BLaER1 treated with 17β-estradiol and CSF1 and Interleukin-3, amounts not matched to agents 10 nM and 100 nM (cell line): ENCODE measurements around the gene SARNP.

Experiments used
- H3K27ac ChIP-seq, 11 experiments: shearing (Covaris generic); formaldehyde crosslinking; 2 replicates each; pipeline ENCODE4 v1.8.1; 2022
- H3K27me3 ChIP-seq, 11 experiments: shearing (Covaris generic); formaldehyde crosslinking; 2 replicates each; pipeline ENCODE4 v1.8.1; 2022
- H3K36me3 ChIP-seq, 11 experiments: shearing (Covaris generic); formaldehyde crosslinking; 2 replicates each; pipeline ENCODE4 v1.8.1; 2022
- H3K4me1 ChIP-seq, 10 experiments: shearing (Covaris generic); formaldehyde crosslinking; 2 replicates each; pipeline ENCODE4 v1.8.1; 2022
- H3K4me2 ChIP-seq, 11 experiments: shearing (Covaris generic); formaldehyde crosslinking; 2 replicates each; pipeline ENCODE4 v1.8.1; 2022
- H3K4me3 ChIP-seq, 10 experiments: shearing (Covaris generic); formaldehyde crosslinking; 2 replicates each; pipeline ENCODE4 v1.8.1; 2022
- H3K9ac ChIP-seq, 11 experiments: shearing (Covaris generic); formaldehyde crosslinking; 2 replicates each; pipeline ENCODE4 v1.8.1; 2022
- H3K9me3 ChIP-seq, 11 experiments: shearing (Covaris generic); formaldehyde crosslinking; replicated peaks in 1 of 11; 2 replicates each; pipeline ENCODE4 v1.8.1; 2022
- H4K20me1 ChIP-seq, 11 experiments: shearing (Covaris generic); formaldehyde crosslinking; 2 replicates each; pipeline ENCODE4 v1.8.1; 2022
- Cebpa-rat ChIP-seq, 11 experiments: shearing (Covaris generic); IDR thresholded peaks; 2 replicates each; pipeline ENCODE4 v1.8.1; 2022

Gene SARNP

DNA sequence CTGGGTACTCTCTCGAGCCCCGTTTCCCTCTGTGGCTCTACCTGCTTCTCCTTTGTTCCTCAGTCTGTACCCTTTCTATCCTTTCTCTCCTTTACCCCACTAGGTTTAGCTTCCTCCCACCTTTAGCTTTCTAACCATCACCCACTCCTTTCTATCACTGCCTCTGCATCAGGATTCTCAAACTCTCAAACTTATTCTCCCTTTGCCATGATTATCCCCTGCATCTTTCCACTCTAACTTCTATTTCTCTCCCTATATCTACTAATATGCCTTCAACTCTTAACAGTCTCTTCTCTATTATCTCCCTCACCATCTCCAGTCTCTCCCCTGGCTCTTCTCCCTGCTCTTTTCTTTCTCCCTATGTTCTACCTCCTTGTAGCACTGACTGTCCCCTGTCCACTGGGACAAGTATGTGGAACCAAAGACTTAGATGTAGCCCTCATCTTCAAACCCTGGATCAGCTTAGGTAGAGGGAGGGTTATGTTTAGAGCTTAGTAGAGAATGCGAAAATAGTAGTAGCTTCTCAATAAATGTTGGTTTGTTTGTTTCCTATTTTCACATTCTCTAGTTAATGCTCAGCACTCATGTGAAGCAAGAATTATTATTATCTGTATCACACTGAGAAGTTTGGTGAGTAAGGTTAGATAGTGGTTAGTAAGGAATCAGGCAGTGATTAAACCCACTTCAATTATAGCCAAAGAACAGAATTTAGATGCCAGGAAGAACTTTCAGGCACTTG is 71.2 kb downstream of the SARNP start:
- H3K4me3 ChIP-seq, result peak overlapping the region in 5 of 10 experiments; percentile 82 to 94 (median 86); a peak in 10 of 20 replicates
- peak overlapping the region in 8 of 11 experiments; percentile 48 to 87 (median 66); a peak in 15 of 22 replicates for H3K9ac ChIP-seq
- peaks cover 0 to 50% (median 40%) of the 10 kb centered on the region in 11 experiments; a peak in 16 of 22 replicates for H4K20me1 ChIP-seq
- H3K9me3 ChIP-seq, result no peaks in the 10 kb centered on the region
- H3K27me3 ChIP-seq, result no peaks in the 10 kb centered on the region
- peaks cover 16 to 47% (median 44%) of the 10 kb centered on the region in 11 experiments for H3K36me3 ChIP-seq
- no peak for TF ChIP-seq Cebpa-rat (IDR thresholded peaks at IDR 0.05)
- peak overlapping the region; percentile 1 to 100 (median 97); a peak in 20 of 22 replicates for H3K4me2 ChIP-seq
- H3K4me1 ChIP-seq, result peaks cover 37 to 53% (median 45%) of the 10 kb centered on the region in 10 experiments
- H3K27ac ChIP-seq, result peak overlapping the region in 8 of 11 experiments; percentile 30 to 64 (median 55); a peak in 11 of 22 replicates

DNA sequence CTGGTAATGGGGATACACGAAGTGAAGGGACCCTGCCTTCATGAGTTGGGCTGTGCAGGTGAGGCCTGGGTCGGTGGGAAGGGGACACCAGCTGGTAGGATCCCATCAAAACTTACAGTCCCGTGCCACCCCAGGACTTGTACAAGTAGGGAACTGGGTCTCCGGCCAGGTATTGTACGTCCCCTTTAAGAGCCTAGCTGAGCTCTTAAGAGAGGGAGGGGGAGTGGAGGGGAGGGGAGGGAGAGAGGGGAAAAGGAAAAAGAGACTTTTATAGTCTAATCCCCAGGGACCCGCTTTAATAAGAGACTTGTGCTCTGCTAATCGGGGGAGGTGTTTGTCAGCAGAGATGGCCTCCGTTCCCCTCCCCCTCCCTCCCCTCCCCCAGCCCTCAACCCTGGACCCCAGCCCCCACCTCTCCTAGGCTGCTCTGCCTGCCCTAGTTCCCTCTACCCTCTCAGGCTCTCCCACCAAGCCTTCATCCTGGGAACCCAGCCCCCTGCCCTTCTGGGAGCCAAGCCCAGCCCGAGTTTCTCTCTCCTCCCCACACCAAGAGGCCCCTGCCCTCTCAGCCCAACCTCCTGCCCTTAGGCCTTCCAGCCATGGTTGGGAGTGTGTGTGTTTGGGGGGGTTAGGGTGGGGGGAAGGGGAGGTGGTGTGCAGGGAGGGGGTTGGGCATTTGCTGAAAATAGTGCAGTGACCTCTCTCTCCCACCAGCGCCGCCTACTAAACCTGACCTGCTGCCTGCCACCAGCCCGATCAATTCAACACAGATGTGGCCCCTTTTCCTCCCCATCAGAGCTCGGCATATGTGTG is 72.0 kb downstream of the SARNP start:
- Histone ChIP-seq H3K9me3 (no peaks in the 10 kb centered on the region), H3K4me1 (peaks cover 42 to 54% (median 45%) of the 10 kb centered on the region in 10 experiments), H3K36me3 (peaks cover 11 to 39% (median 36%) of the 10 kb centered on the region in 11 experiments), H4K20me1 (peaks cover 0 to 49% (median 39%) of the 10 kb centered on the region in 11 experiments; a peak in 16 of 22 replicates), H3K4me3 (peak overlapping the region in 9 of 10 experiments; percentile 62 to 94 (median 85); a peak in 18 of 20 replicates), H3K27ac (peak overlapping the region in 9 of 11 experiments; percentile 9 to 81 (median 75); a peak in 15 of 22 replicates), H3K27me3 (no peaks in the 10 kb centered on the region), H3K9ac (peak overlapping the region in 10 of 11 experiments; percentile 72 to 88 (median 83); a peak in 20 of 22 replicates), H3K4me2 (peak overlapping the region; percentile 94 to 100 (median 99))
- no peak for TF ChIP-seq Cebpa-rat (IDR thresholded peaks at IDR 0.05)

DNA sequence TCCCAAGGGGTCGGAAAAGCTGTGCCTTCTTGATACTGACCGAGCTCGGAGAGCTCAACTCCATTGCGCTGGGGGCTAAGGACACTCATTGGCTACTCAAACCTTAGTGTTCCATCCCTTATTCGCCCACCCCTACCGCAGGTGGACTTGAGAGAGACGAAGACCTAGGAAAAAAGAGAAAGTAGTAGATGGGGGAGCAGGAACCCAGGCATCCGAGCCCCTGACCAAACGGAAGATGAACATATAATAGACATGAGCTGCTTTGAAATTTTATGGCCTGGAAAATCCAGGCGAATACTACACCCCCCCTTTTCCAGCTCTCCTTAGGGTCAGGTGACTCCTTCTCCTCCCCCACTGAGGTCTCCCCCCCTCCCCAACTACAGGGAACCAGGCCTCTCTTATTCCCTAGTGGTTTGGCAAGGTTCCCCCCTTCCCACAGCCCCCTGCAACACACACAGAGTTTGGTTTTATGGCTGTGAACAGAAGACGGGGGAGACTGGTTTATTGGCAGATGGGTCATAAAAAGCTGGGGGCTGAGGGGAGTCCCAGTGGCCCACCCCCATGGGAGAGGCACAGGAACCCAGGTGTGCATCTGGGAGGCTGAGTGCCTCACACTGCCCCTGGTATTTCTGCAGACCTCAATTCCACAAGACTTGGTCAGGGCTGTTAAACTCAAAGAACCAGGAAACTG is 73.0 kb downstream of the SARNP start:
- Histone ChIP-seq H3K27ac (peak overlapping the region in 10 of 11 experiments; percentile 5 to 81 (median 76); a peak in 19 of 22 replicates), H3K9me3 (no peaks in the 10 kb centered on the region), H3K36me3 (peaks cover 3 to 28% (median 26%) of the 10 kb centered on the region in 11 experiments; a peak in 21 of 22 replicates), H3K4me3 (peak overlapping the region; percentile 62 to 94 (median 84)), H3K27me3 (no peaks in the 10 kb centered on the region), H3K9ac (peak overlapping the region; percentile 72 to 88 (median 82)), H3K4me1 (peaks cover 42 to 54% (median 45%) of the 10 kb centered on the region in 10 experiments), H3K4me2 (peak overlapping the region; percentile 94 to 100 (median 99)), H4K20me1 (peaks cover 0 to 49% (median 38%) of the 10 kb centered on the region in 11 experiments; a peak in 16 of 22 replicates)
- no peak for TF ChIP-seq Cebpa-rat (IDR thresholded peaks at IDR 0.05)

DNA sequence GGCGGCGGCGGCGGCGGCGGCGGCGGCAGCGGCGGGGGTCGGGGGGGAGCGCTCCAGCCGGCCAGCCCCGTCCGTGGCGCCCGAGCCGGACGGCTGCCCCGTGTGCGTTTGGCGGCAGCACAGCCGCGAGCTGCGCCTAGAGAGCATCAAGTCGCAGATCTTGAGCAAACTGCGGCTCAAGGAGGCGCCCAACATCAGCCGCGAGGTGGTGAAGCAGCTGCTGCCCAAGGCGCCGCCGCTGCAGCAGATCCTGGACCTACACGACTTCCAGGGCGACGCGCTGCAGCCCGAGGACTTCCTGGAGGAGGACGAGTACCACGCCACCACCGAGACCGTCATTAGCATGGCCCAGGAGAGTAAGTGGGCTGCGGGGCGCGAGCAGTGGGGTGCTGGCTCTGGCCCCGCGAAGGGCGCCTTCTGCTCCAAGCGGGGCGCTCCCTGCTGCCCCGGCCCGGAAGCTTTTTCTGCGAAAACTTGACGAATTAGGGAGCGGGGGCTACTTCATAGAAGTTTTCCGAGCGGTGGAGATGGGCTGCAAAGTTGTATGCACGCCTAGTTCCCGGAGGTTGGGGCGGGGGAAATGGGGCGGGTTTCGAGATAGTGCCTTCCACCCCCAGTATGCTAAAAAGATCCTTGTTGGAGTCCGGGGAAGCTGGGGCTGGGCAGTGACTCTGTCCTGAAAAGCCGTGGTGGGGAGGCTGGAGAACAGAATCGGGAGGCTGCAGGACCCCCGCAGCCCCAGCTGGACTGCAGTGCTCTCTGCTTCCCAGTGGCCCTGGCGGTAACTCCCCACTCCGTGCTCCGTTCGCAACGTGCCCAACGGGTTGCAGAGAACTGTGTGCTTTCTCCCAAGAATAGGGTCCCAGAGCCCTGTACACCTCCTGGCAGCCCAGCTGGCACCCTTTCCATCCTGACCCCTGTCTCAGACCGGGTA is 73.9 kb downstream of the SARNP start:
- Histone ChIP-seq H4K20me1 (peaks cover 0 to 42% (median 33%) of the 10 kb centered on the region in 11 experiments; a peak in 16 of 22 replicates), H3K4me1 (peaks cover 41 to 54% (median 45%) of the 10 kb centered on the region in 10 experiments), H3K27ac (peak overlapping the region in 10 of 11 experiments; percentile 43 to 81 (median 76); a peak in 19 of 22 replicates), H3K4me2 (peak overlapping the region; percentile 94 to 100 (median 99)), H3K9me3 (no peaks in the 10 kb centered on the region), H3K9ac (peak overlapping the region; percentile 72 to 88 (median 82)), H3K4me3 (peak overlapping the region; percentile 62 to 94 (median 84)), H3K36me3 (peaks cover 0 to 20% (median 18%) of the 10 kb centered on the region in 11 experiments; a peak in 19 of 22 replicates), H3K27me3 (no peaks in the 10 kb centered on the region)
- TF ChIP-seq Cebpa-rat (IDR thresholded peaks at IDR 0.05), result no peak

DNA sequence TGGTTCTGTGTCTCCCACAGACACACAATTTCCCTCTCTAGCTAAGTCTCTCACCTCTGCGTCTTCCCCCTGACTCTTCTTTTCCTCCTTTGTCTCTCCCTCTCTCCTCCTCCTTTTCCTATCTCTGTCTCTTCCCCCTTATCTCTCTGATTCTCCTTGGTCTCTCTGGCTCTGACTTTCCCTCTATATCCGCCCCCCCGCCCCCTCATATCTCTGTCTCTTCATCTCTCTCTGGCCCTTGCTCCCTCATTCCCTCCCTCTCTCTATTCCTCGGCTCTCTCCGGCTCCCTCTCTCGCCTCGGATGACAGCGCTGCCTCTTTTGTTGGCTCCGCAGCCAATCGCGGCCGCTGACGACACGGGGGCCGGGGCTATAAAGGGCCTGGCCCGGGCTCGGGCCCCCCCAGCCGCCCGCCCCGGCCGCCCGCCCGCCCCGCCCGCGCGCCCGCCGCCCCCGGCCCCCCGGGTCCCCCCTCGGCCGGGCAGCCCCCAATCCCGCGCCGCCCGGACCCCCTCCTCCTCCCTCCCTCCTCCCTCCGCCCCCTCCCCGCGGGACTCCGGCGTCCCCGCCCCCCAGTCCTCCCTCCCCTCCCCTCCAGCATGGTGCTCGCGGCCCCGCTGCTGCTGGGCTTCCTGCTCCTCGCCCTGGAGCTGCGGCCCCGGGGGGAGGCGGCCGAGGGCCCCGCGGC is 74.7 kb downstream of the SARNP start, which contains the start of gene GDF11:
GDF11 (plus strand) TSS at position 404 of the 687 bp plus-strand sequence; CDS start at position 599, 195 bp downstream.
- H3K9me3 ChIP-seq, result no peaks in the 10 kb centered on the region
- peak within 1 kb of the TSS; percentile 94 to 100 (median 99) for H3K4me2 ChIP-seq
- peak within 1 kb of the TSS; percentile 72 to 88 (median 82) for H3K9ac ChIP-seq
- peaks cover 38 to 53% (median 45%) of the 10 kb centered on the region in 10 experiments for H3K4me1 ChIP-seq
- H3K27ac ChIP-seq, result peak within 1 kb of the TSS in 10 of 11 experiments; percentile 43 to 81 (median 76); a peak in 19 of 22 replicates
- H3K36me3 ChIP-seq, result peaks cover 0 to 12% (median 10%) of the 10 kb centered on the region in 11 experiments; a peak in 14 of 22 replicates
- H3K4me3 ChIP-seq, result peak within 1 kb of the TSS; percentile 62 to 94 (median 84)
- H4K20me1 ChIP-seq, result peaks cover 0 to 34% (median 29%) of the 10 kb centered on the region in 11 experiments; a peak in 16 of 22 replicates
- TF ChIP-seq Cebpa-rat (IDR thresholded peaks at IDR 0.05), result no peak
- no peaks in the 10 kb centered on the region for H3K27me3 ChIP-seq

DNA sequence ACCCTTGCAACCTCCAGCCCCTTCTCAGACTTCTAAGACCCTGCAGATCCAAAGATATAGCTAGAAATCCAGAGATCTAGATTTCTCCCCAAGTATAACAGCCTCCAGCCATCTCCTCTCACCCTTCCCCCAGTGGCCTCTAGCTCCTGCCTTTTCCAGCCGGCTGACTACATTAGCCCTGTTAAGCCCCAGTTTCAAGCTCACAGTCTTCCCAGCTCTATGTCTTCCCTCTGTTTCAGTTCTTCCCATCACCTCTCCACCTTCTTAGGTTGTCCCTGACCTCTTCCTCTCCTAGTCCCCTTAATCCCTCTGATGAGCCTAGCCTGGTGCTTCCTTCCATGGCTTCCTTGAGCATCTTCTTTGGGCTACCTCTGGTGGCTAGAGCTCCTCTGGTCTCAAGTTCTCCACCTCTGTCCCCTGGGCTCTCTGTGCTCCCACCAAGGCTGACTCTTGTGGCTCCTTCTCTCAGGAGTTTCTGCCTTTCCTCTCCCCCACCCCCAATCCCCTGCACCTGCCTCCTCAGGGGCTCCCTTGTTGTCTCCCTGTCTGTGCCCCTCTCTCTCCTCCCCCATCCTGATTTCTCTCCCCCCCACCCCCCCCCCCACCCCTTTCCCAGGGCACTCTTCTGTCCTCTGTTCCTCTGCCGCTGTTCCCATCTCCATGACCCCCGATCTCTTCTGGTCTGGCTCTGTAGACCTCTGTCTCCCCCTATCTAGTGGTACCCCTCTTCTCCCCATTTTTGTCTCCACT is 75.4 kb downstream of the SARNP start:
- Histone ChIP-seq H3K27ac (peak overlapping the region in 8 of 11 experiments; percentile 64 to 73 (median 68); a peak in 16 of 22 replicates), H3K4me2 (peak overlapping the region; percentile 74 to 91 (median 87)), H3K36me3 (peaks cover 0 to 4% (median 2%) of the 10 kb centered on the region in 11 experiments; a peak in 8 of 22 replicates), H4K20me1 (peaks cover 0 to 27% (median 22%) of the 10 kb centered on the region in 11 experiments; a peak in 16 of 22 replicates), H3K4me1 (peaks cover 38 to 53% (median 45%) of the 10 kb centered on the region in 10 experiments), H3K27me3 (no peaks in the 10 kb centered on the region), H3K9ac (peak overlapping the region; percentile 55 to 81 (median 72); a peak in 21 of 22 replicates), H3K9me3 (no peaks in the 10 kb centered on the region), H3K4me3 (peak overlapping the region; percentile 46 to 68 (median 57); a peak in 18 of 20 replicates)
- no peak for TF ChIP-seq Cebpa-rat (IDR thresholded peaks at IDR 0.05)
